ENCODE data around the gene LAG3. TPM values are rescaled to one million over a fixed set of nuclear protein-coding genes. Genes with fewer than 3 reads are reported as not detected.
"Not testable (repeated sequence)": the region's sequence is repeated elsewhere in the genome, so short reads cannot be mapped to it uniquely, and the experiment has no call there.

Gene LAG3
- 100 to 1,000 TPM in 1 of 2 donors, 10 to 100 TPM in 1; 78.2 to 365 TPM for total RNA-seq

DNA sequence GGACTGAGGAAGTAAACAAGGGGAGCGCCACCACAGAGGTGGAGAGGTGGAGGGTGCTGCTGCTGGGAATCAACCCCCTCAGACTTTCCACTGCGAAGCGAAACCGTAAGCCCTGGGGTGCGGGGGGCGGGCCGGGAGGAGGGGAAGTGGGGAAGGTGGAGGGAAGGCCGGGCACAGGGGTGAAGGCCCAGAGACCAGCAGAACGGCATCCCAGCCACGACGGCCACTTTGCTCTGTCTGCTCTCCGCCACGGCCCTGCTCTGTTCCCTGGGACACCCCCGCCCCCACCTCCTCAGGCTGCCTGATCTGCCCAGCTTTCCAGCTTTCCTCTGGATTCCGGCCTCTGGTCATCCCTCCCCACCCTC lies at the start of gene LAG3:
TSS of gene LAG3 (plus strand) at position 190 of the 365 bp plus-strand sequence. CDS start 333 bp downstream, outside the sequence.
- Mint-ChIP-seq H3K36me3 (peaks cover 23% of the 10 kb centered on the region), H3K27me3 (peaks cover 32 to 47% of the 10 kb centered on the region in 2 donors), H3K9me3 (no peaks in the 10 kb centered on the region), H3K4me1 (ENCODE audit: low read depth in 2 of 2) (peaks cover 36 to 65% of the 10 kb centered on the region in 2 donors), H3K27ac (peak within 1 kb of the TSS; percentile 52 to 93), H3K4me3 (peak within 1 kb of the TSS; percentile 83)
- ATAC-seq (peak; percentile 23 to 37), DNase-seq (ENCODE audit: low spot score) (peak; percentile 61)

DNA sequence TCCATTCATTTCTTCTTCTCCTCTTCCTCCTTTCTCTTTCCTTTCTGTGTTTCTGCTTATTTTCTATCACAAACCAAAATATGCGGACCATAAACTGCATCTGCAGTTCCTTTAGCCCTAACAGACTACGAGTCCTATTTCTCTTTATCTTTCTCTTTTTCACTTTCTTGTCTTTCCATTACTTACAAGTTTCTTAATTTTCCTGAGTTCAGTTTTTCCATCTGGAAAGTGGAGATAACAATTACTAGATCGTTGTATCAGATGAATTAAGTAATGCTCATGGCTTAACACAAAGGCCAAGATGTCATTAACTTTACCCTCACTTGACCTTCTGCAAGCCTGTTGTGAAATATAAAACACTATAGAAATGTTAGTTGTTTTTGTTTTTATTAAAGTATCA lies 49.5 kb upstream of the LAG3 start:
- Mint-ChIP-seq H3K36me3 (peaks cover 10% of the 10 kb centered on the region), H3K4me1 (ENCODE audit: low read depth in 2 of 2) (peaks cover 22 to 24% of the 10 kb centered on the region in 2 donors), H3K27ac (peak overlapping the region in 1 of 2 donors; percentile 86), H3K27me3 (no peaks in the 10 kb centered on the region), H3K9me3 (no peaks in the 10 kb centered on the region), H3K4me3 (no peak overlapping the region)
- DNase-seq (ENCODE audit: low spot score): no peak
- no peak for ATAC-seq

GRCh38 chr12:6723607-6724408 lies 48.5 kb upstream of the LAG3 start, which contains the start of gene COPS7A:
Gene COPS7A (plus strand): TSS chr12:6724046. CDS start chr12:6724657, 611 bp downstream.
- Mint-ChIP-seq H3K4me3 (peak within 1 kb of the TSS; percentile 95), H3K27ac (peak within 1 kb of the TSS; percentile 86 to 92), H3K4me1 (ENCODE audit: low read depth in 2 of 2) (peaks cover 22 to 24% of the 10 kb centered on the region in 2 donors), H3K27me3 (no peaks in the 10 kb centered on the region), H3K9me3 (no peaks in the 10 kb centered on the region), H3K36me3 (peaks cover 10% of the 10 kb centered on the region)
- peak; percentile 98 for ATAC-seq
- peak; percentile 99 for DNase-seq (ENCODE audit: low spot score)

GRCh38 chr12:6724409-6724797 lies 47.9 kb upstream of the LAG3 start:
- Mint-ChIP-seq H3K27ac (peak overlapping the region; percentile 86 to 92), H3K4me1 (ENCODE audit: low read depth in 2 of 2) (peaks cover 22 to 24% of the 10 kb centered on the region in 2 donors), H3K4me3 (peak overlapping the region; percentile 95), H3K9me3 (no peaks in the 10 kb centered on the region), H3K36me3 (peaks cover 10% of the 10 kb centered on the region), H3K27me3 (no peaks in the 10 kb centered on the region)
- peak; percentile 61 for DNase-seq (ENCODE audit: low spot score)
- peak; percentile 11 to 55 for ATAC-seq

DNA sequence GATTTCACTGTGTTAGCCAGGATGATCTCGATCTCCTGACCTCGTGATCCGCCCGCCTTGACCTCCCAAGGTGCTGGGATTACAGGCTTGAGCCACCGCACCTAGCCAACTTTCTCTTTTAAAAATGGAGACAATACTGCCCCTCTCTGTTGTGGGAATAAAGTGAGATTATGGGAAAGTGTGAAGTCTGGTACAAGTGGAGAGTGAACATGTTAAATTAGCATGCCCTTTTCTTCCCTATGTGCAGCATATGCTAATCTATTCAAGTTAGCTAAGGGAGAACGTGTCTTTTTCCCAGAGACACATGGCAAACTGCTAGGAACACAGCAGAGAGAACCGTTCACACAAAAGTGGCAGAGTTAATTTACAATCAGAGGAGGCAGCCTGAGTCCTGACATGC lies 47.0 kb upstream of the LAG3 start:
- ATAC-seq (no peak), DNase-seq (ENCODE audit: low spot score) (no peak)
- H3K27me3 Mint-ChIP-seq: no peaks in the 10 kb centered on the region
- H3K36me3 Mint-ChIP-seq: peaks cover 17% of the 10 kb centered on the region
- peak overlapping the region in 1 of 2 donors; percentile 86 for H3K27ac Mint-ChIP-seq
- no peaks in the 10 kb centered on the region for H3K9me3 Mint-ChIP-seq
- peaks cover 22 to 27% of the 10 kb centered on the region in 2 donors for H3K4me1 Mint-ChIP-seq (ENCODE audit: low read depth in 2 of 2)
- peak overlapping the region; percentile 95 for H3K4me3 Mint-ChIP-seq

GRCh38 chr12:6729186-6729585 lies 43.1 kb upstream of the LAG3 start:
- Mint-ChIP-seq H3K4me1 (ENCODE audit: low read depth in 2 of 2) (peaks cover 16% of the 10 kb centered on the region in 2 donors), H3K4me3 (no peak overlapping the region), H3K27me3 (no peaks in the 10 kb centered on the region), H3K27ac (no peak overlapping the region), H3K36me3 (peaks cover 13% of the 10 kb centered on the region), H3K9me3 (no peaks in the 10 kb centered on the region)
- ATAC-seq (no peak), DNase-seq (ENCODE audit: low spot score) (no peak)

DNA sequence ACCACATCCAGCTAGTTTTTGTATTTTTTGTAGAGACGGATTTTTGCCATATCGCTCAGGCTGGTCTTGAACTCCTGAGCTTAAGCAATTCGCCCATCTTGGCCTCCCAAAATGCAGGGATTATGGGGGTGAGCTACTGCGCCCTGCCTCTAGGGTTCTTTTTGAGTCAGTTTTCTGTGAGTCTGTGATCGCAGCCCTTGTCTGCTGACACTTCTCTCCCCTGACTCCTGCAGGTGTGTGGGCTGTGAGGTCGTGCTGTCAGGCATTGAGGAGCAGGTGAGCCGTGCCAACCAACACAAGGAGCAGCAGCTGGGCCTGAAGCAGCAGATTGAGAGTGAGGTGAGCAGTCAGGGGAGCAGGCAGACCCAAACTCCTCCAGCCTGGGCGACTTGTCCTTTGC lies 42.2 kb upstream of the LAG3 start:
- ATAC-seq (no peak), DNase-seq (ENCODE audit: low spot score) (no peak)
- H3K36me3 Mint-ChIP-seq: peaks cover 13% of the 10 kb centered on the region
- H3K4me1 Mint-ChIP-seq (ENCODE audit: low read depth in 2 of 2): peaks cover 10 to 11% of the 10 kb centered on the region in 2 donors
- no peak overlapping the region for H3K27ac Mint-ChIP-seq
- H3K9me3 Mint-ChIP-seq: no peaks in the 10 kb centered on the region
- H3K27me3 Mint-ChIP-seq: no peaks in the 10 kb centered on the region
- H3K4me3 Mint-ChIP-seq: no peak overlapping the region

DNA sequence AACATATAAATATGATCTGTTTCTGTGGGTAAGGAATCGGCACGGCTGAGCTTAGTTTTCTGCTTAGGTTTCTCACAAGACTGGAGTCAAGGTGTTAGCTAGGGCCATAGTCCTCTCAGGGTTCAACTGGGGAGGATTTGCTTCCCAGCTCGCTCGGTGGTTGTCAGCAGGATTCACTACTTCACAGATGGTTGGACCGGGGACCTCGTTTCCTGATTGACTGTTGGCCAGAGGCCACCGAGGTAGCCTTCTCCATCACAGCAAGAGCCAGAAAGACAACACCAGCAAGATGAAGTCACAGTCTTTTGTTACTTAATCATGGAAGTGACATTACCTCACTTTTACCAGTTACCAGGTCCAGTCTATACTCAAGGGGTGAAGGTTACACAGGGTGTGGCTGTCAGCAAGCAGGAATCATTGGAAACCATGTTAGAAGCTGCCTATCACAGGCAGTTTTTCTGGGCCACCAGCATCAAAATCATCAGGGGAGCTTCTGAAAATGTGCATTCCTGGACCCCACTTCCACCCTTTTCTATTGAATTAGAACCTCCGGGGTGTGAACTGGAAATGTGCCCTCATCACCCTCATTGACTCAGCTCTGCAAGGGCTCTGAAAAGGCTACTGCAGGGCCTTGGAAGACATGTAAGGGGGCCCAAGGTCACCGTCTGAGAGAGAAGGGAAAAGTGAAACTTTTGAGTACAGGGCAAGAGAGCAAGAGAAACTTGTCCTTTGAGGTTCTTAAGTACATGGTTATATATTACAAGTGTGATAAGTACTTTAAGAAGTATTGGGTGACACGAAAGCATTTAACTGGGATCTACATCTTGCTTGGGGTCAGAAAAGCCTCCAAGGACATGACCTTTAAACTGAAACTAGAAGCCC lies 37.6 kb upstream of the LAG3 start:
- no peaks in the 10 kb centered on the region for H3K9me3 Mint-ChIP-seq
- H3K36me3 Mint-ChIP-seq: peaks cover 6% of the 10 kb centered on the region
- H3K4me1 Mint-ChIP-seq (ENCODE audit: low read depth in 2 of 2): peaks cover 5 to 6% of the 10 kb centered on the region in 2 donors
- H3K27me3 Mint-ChIP-seq: no peaks in the 10 kb centered on the region
- no peak overlapping the region for H3K4me3 Mint-ChIP-seq
- no peak overlapping the region for H3K27ac Mint-ChIP-seq
- ATAC-seq (no peak), DNase-seq (ENCODE audit: low spot score) (no peak)

DNA sequence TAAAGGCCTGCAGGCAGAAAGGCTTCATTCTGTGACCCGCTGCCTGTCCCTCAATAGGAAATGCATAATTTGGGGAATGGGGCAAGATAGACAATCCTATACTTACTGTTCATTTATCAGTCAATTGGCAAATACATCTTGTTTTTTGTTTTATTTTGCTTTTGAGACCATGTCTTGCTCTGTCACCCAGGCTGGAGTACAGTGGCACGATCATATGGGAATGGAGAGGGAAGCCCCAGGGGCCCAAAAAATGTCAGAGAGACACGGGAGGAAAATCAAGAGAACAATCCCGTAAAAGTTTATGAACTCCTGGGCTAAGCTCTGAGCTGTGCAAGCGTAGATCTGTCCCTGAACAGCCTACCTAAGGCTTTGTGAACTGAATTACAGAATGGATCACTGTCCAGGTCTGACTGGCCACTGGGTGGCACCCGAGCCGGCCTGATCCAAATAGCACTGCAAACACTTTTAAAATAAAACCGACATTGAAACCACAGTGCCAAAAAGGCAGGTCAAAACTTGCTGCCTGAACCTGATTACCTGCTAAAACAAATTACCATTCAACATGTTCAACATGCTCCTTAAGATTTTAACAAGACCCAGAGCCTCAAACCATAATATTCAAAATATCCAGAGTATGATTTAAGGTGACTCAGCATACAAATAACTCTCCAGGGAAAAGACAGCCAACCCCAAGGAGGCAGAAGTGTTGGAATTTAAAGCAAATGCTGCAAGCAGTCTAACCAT lies 36.7 kb upstream of the LAG3 start:
- H3K4me1 Mint-ChIP-seq (ENCODE audit: low read depth in 2 of 2): peaks cover 4 to 6% of the 10 kb centered on the region in 2 donors
- DNase-seq (ENCODE audit: low spot score): no peak
- peak overlapping the region in 1 of 2 donors; percentile 3 for H3K27ac Mint-ChIP-seq
- H3K4me3 Mint-ChIP-seq: no peak overlapping the region
- H3K36me3 Mint-ChIP-seq: no peaks in the 10 kb centered on the region
- no peaks in the 10 kb centered on the region for H3K27me3 Mint-ChIP-seq
- ATAC-seq: peak in 1 of 2 donors; percentile 51
- H3K9me3 Mint-ChIP-seq: no peaks in the 10 kb centered on the region

DNA sequence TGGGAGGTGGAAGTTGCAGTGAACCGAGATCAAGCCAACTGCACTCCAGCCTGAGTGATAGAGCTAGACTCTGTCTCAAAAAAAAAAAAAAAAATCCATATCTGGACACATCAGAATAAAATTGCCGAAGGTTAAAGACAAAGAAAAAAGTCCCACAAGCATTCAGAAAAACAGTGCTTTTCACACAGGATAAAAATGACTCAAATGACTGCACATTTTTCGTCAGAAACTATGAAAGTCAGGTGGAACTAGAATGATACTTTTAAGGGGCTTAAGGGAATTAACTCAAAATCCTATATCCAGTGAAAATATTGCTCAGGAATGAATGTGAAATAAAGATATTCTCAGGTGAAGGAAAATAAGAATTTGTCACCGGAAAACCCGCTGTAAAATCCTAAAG lies 35.6 kb upstream of the LAG3 start:
- Mint-ChIP-seq H3K4me3 (no peak overlapping the region), H3K4me1 (ENCODE audit: low read depth in 2 of 2) (peaks cover 4 to 6% of the 10 kb centered on the region in 2 donors), H3K27ac (no peak overlapping the region), H3K9me3 (no peaks in the 10 kb centered on the region), H3K27me3 (no peaks in the 10 kb centered on the region), H3K36me3 (no peaks in the 10 kb centered on the region)
- DNase-seq (ENCODE audit: low spot score) (no peak), ATAC-seq (no peak)

DNA sequence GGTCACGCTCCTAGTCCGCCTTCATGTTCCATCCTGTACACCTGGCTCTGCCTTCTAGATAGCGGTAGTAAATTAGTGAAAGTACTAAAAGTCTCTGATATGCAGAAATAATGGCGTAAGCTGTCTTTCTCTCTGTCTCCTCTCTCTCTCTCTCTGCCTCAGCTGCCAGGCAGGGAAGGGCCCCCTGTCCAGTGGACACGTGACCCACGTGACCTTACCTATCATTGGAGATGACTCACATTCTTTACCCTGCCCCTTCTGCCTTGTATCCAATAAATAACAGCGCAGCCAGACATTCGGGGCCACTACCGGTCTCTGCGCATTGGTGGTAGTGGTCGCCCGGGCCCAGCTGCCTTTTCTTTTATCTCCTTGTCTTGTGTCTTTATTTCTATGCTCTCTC lies 30.2 kb upstream of the LAG3 start:
- not testable (repeated sequence) for ATAC-seq; H3K4me1 Mint-ChIP-seq (ENCODE audit: low read depth in 2 of 2); H3K36me3 Mint-ChIP-seq; H3K27me3 Mint-ChIP-seq; H3K9me3 Mint-ChIP-seq; H3K4me3 Mint-ChIP-seq; H3K27ac Mint-ChIP-seq; DNase-seq (ENCODE audit: low spot score)

DNA sequence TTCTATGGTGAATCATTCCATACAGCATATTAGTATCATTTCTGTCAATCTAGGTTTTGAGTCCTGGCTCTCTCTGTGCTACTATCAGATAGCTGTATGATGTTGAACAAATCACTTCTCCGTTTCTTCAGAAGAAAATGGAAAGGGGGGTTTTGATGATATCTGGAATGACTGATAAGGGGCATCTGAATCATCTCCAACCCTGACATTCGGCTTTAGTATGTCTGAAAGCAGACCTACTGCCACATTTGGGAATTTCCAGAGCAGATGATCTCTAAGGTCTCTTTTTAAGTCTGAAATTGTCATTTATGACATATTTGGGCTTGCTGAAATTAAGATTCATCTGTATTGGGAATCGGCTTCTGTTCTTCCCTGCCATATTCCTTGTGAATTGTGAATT lies 29.5 kb upstream of the LAG3 start:
- Mint-ChIP-seq H3K27ac (no peak overlapping the region), H3K27me3 (no peaks in the 10 kb centered on the region), H3K4me3 (no peak overlapping the region), H3K9me3 (no peaks in the 10 kb centered on the region), H3K4me1 (ENCODE audit: low read depth in 2 of 2) (peaks cover 6 to 8% of the 10 kb centered on the region in 2 donors), H3K36me3 (peaks cover 7% of the 10 kb centered on the region)
- ATAC-seq (no peak), DNase-seq (ENCODE audit: low spot score) (no peak)

DNA sequence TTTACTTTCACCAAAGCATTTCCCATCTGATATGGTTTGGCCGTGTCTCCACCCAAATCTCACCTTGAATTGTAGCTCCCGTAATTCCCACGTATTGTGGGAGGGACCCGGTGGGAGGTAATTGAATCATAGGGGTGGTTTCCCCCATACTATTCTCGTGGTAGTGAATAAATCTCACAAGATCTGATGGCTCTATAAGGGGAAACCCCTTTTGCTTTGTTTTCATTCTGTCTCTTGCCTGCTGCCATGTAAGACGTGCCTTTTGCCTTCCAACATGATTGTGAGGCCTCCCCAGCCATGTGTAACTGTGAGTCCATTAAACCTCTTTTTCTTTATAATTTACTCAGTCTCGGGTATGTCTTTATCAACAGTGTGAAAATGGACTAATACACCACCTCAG lies 29.0 kb upstream of the LAG3 start:
- peaks cover 11% of the 10 kb centered on the region for H3K36me3 Mint-ChIP-seq
- H3K9me3 Mint-ChIP-seq; H3K27ac Mint-ChIP-seq; ATAC-seq; DNase-seq (ENCODE audit: low spot score); H3K4me1 Mint-ChIP-seq (ENCODE audit: low read depth in 2 of 2); H3K27me3 Mint-ChIP-seq; H3K4me3 Mint-ChIP-seq: not testable (repeated sequence)
